Testis (tissue), 3 donors: ENCODE measurements around the gene DLG2. TPM values are rescaled to one million over a fixed set of nuclear protein-coding genes. Genes with fewer than 3 reads are reported as not detected.

Experiments
- DNase-seq: peaks from one replicate; pipeline ENCODE4 v3.0.0-alpha.2; 2019
- H3K27ac ChIP-seq, 2 donors: fragments of 200-600 bp; sonication (generic); one replicate each; pipeline ENCODE4 v1.5.1; 2019
- H3K27me3 ChIP-seq: fragments of 200-600 bp; sonication (generic); one replicate; pipeline ENCODE4 v1.5.1; 2019
- H3K36me3 ChIP-seq: fragments of 200-600 bp; sonication (generic); one replicate; pipeline ENCODE4 v1.5.1; 2017; ENCODE audit warnings: low read depth; ENCODE audit errors: missing control alignments
- H3K4me1 ChIP-seq: fragments of 200-600 bp; sonication (generic); one replicate; pipeline ENCODE4 v1.5.1; 2019
- H3K4me3 ChIP-seq, 2 donors: fragments of 200-600 bp; sonication (generic); one replicate each; pipeline ENCODE4 v1.5.1; 2017 to 2019
- H3K9me3 ChIP-seq: fragments of 200-600 bp; sonication (generic); one replicate; pipeline ENCODE4 v1.5.1; 2017
- POLR2A ChIP-seq: fragments of 450-650 bp; IDR thresholded peaks from one replicate; pipeline ENCODE4 v1.6.1; 2017; ENCODE audit warnings: antibody characterized with exemption, mild to moderate bottlenecking, moderate library complexity
- WGBS, 2 donors: methylation state at CpG; one replicate each; pipeline ENCODE4 v1.1.5; 2018; 5-methylcytosine and 5-hydroxymethylcytosine counted together
- intact Hi-C: fragments of 100-400 bp; cut with DNase I; formaldehyde crosslinking; loops from one replicate; pipeline ENCODE4 v1.15.1; 2023; ENCODE audit warnings: low total_unique reads
- polyA plus RNA-seq: library from polyadenylated mRNA; stranded (reverse); fragments of 350-450 nt; fragmentation: Illumina TruSeq; extraction: RNeasy Lipid Tissue Mini Kit (QIAGEN cat#74804); gene quantifications from one replicate; pipeline ENCODE4 v1.2.3, GENCODE V29; 2014; ENCODE audit warnings: low read depth, low replicate concordance; ENCODE audit not compliant: insufficient read depth
- total RNA-seq, 2 donors: library from RNA; depleted of rRNA; stranded (reverse); fragments of >200 nt; gene quantifications; one replicate each; pipeline ENCODE4 v1.2.3, GENCODE V29; 2016
- TF ChIP-seq, protein P1 (sequence below), 3 experiments: fragments of 450-650 bp in 2 of 3; fragments of 200-600 bp in 1 of 3; sonication (generic) in 1 of 3; IDR thresholded peaks; one replicate each; pipeline ENCODE4 v1.5.1; 2016 to 2019; ENCODE audit warnings: antibody characterized with exemption in 3 of 3, mild to moderate bottlenecking in 2 of 3, moderate library complexity in 1 of 3

The DLG2 gene
- total and polyA plus RNA-seq, 3 donors from 2014 or later = 13.8 to 23.0 (median 14.1) TPM

- H3K4me1 ChIP-seq = no peaks in the 10 kb centered on the region
- no peaks in the 10 kb centered on the region for H3K9me3 ChIP-seq
- no peak for TF ChIP-seq POLR2A
- TF ChIP-seq, protein P1, sequence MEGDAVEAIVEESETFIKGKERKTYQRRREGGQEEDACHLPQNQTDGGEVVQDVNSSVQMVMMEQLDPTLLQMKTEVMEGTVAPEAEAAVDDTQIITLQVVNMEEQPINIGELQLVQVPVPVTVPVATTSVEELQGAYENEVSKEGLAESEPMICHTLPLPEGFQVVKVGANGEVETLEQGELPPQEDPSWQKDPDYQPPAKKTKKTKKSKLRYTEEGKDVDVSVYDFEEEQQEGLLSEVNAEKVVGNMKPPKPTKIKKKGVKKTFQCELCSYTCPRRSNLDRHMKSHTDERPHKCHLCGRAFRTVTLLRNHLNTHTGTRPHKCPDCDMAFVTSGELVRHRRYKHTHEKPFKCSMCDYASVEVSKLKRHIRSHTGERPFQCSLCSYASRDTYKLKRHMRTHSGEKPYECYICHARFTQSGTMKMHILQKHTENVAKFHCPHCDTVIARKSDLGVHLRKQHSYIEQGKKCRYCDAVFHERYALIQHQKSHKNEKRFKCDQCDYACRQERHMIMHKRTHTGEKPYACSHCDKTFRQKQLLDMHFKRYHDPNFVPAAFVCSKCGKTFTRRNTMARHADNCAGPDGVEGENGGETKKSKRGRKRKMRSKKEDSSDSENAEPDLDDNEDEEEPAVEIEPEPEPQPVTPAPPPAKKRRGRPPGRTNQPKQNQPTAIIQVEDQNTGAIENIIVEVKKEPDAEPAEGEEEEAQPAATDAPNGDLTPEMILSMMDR (IDR thresholded peaks at IDR 0.05) = no peak
- H3K4me3 ChIP-seq = no peak overlapping the region
- H3K36me3 ChIP-seq = no peaks in the 10 kb centered on the region
- no peak for DNase-seq
- WGBS, 2 donors = 71 to 88% methylated on average over 1 of the region's 1 CpG
- H3K27me3 ChIP-seq = no peaks in the 10 kb centered on the region
- no peak overlapping the region for H3K27ac ChIP-seq
- intact Hi-C loops = no loop called here
Observed at GRCh38 chr11:85444479-85444878, 182.7 kb downstream of the DLG2 start.

DNA sequence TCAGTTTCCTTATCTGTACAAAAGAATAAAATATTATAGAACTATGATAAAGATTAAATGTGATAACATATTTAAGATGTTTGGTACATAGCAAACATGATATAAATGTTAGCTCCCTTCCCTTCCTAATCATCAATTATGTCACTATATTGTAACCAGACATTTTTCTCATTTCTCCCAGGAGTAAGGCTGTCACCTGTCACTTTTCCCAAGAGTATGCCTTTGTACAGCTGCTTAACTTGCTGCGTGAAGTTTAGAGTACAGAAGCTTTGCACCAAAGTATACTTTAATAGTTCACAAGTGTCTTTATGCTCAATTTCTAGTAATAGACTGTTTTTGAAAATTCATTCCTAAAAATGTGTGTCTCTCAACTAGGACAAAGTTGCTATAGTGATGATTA is 186.9 kb downstream of the DLG2 start:
- intact Hi-C loops = no loop called here
- no peak overlapping the region for H3K27ac ChIP-seq
- H3K36me3 ChIP-seq = no peaks in the 10 kb centered on the region
- no peaks in the 10 kb centered on the region for H3K27me3 ChIP-seq
- WGBS, 2 donors = 84 to 90% methylated on average over 1 of the region's 1 CpG
- H3K4me3 ChIP-seq = no peak overlapping the region
- no peaks in the 10 kb centered on the region for H3K4me1 ChIP-seq
- H3K9me3 ChIP-seq = no peaks in the 10 kb centered on the region
- no peak for DNase-seq
- TF ChIP-seq, protein P1 (IDR thresholded peaks at IDR 0.05) = no peak
- TF ChIP-seq POLR2A = no peak

GRCh38 chr11:85438328-85438727 is 188.8 kb downstream of the DLG2 start:
- intact Hi-C loops = no loop called here
- Histone ChIP-seq H3K27me3 (no peaks in the 10 kb centered on the region), H3K9me3 (no peaks in the 10 kb centered on the region), H3K4me3 (no peak overlapping the region), H3K4me1 (no peaks in the 10 kb centered on the region), H3K36me3 (no peaks in the 10 kb centered on the region), H3K27ac (no peak overlapping the region)
- TF ChIP-seq, protein P1 (IDR thresholded peaks at IDR 0.05) = no peak
- no peak for TF ChIP-seq POLR2A
- DNase-seq = no peak
- WGBS, 2 donors = 74 to 76% methylated on average over 1 of the region's 1 CpG

DNA sequence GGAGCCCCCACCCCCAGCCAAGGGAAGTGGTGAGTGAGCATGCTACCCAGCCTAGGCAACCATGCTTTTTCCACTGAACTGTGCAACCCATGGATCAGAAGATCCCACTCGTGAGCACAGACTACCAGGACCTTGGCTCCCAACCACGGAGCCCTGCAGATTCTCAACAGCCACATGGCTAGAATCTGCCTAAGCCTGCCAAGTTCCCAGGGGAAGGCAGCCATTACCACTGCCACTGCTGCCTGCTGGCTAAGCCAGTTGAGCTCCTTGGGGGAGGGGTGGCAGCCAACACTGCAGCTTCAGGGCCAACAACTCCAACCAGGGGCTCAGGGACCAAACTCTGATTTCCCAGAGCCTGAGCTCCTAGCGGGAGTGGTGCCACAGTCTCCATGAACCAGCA is 195.8 kb downstream of the DLG2 start:
- TF ChIP-seq, protein P1 (IDR thresholded peaks at IDR 0.05) = no peak
- no peak for TF ChIP-seq POLR2A
- Histone ChIP-seq H3K9me3 (no peaks in the 10 kb centered on the region), H3K27me3 (no peaks in the 10 kb centered on the region), H3K4me3 (no peak overlapping the region), H3K4me1 (no peaks in the 10 kb centered on the region), H3K36me3 (no peaks in the 10 kb centered on the region), H3K27ac (no peak overlapping the region)
- no peak for DNase-seq
- intact Hi-C loops = no loop called here
- 77 to 88% methylated on average over 3 of the region's 3 CpGs for WGBS, 2 donors

GRCh38 chr11:85423794-85424193 is 203.3 kb downstream of the DLG2 start:
- 69 to 86% methylated on average over 3 of the region's 3 CpGs for WGBS, 2 donors
- intact Hi-C loops = no loop called here
- DNase-seq = no peak
- Histone ChIP-seq H3K27me3 (no peaks in the 10 kb centered on the region), H3K27ac (no peak overlapping the region), H3K9me3 (no peaks in the 10 kb centered on the region), H3K4me1 (no peaks in the 10 kb centered on the region), H3K36me3 (no peaks in the 10 kb centered on the region), H3K4me3 (no peak overlapping the region)
- TF ChIP-seq, protein P1 (IDR thresholded peaks at IDR 0.05) = no peak
- no peak for TF ChIP-seq POLR2A
